Prostate gland (tissue), 2 donors: ENCODE results near the gene NR3C1.

Experiments
- POLR2A ChIP-seq: fragments of 450-650 bp; IDR thresholded peaks from one replicate; pipeline ENCODE4 v1.6.1; 2016; ENCODE audit warnings: antibody characterized with exemption, mild to moderate bottlenecking
- POLR2AphosphoS5 ChIP-seq: sonication (generic); formaldehyde crosslinking; IDR thresholded peaks from one replicate; pipeline ENCODE4 v1.6.1; 2017; ENCODE audit warnings: antibody characterized with exemption
- TF ChIP-seq, protein P1 (sequence below), 4 experiments: fragments of 200-600 bp in 2 of 4; fragments of 450-650 bp in 2 of 4; sonication (generic) in 2 of 4; IDR thresholded peaks; 1 replicate in 3 of 4; 2 replicates in 1 of 4; pipeline ENCODE4 v1.5.1; 2016 to 2019; ENCODE audit warnings: antibody characterized with exemption in 4 of 4, mild to moderate bottlenecking in 2 of 4, moderate library complexity in 2 of 4

DNA sequence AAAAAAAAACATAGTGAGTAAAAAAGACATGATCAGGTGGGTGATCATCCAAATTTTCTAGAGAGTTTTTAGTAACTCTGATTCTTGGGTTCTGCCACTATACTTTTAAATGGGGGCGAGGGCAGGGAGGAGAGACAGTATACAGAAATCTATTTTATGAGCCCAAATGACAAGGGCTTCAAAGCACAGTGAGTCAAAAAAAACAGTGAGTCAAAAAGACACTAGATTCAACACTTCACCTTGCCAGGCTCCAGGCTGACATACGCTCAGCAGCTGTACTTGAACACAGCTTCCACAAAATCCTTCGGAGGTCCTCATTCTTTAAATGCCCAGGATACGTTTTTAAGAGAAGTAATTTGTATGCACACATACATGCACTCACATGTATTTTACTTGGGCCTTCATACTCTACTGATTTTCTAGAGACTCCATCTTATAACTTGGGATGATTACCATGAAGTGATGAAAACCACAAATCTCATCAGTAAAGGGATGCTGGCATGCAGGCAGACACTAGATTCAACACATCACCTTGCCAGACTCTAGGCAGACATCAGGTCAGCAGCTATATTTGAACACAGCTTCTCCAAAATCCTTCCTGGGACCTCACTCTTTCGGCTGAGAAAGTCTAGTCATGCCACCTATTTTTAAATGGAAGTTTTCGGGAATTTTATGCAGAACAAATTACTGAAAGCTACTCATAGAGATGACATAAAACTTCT is 28.8 kb downstream of the NR3C1 start:
- TF ChIP-seq, protein P1, sequence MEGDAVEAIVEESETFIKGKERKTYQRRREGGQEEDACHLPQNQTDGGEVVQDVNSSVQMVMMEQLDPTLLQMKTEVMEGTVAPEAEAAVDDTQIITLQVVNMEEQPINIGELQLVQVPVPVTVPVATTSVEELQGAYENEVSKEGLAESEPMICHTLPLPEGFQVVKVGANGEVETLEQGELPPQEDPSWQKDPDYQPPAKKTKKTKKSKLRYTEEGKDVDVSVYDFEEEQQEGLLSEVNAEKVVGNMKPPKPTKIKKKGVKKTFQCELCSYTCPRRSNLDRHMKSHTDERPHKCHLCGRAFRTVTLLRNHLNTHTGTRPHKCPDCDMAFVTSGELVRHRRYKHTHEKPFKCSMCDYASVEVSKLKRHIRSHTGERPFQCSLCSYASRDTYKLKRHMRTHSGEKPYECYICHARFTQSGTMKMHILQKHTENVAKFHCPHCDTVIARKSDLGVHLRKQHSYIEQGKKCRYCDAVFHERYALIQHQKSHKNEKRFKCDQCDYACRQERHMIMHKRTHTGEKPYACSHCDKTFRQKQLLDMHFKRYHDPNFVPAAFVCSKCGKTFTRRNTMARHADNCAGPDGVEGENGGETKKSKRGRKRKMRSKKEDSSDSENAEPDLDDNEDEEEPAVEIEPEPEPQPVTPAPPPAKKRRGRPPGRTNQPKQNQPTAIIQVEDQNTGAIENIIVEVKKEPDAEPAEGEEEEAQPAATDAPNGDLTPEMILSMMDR (IDR thresholded peaks at IDR 0.05) = no peak
- TF ChIP-seq POLR2A (no peak), POLR2AphosphoS5 (no peak)
